HS-5 (cell line): ENCODE data around the gene PPM1N.

ENCODE experiments used
- DNase-seq: peaks from one replicate; pipeline ENCODE4 v3.0.0-alpha.2; 2012; ENCODE audit warnings: low read depth

The PPM1N gene

GRCh38 chr19:45498411-45499195 is at the start of gene PPM1N:
Gene PPM1N (plus strand): TSS chr19:45498443. CDS start chr19:45498473, 30 bp downstream.
- no peak for DNase-seq

- no peak for DNase-seq
Observed at GRCh38 chr19:45448887-45449299, 49.4 kb upstream of the PPM1N start.

- DNase-seq: no peak
Observed at GRCh38 chr19:45450012-45450333, 48.3 kb upstream of the PPM1N start.

GRCh38 chr19:45451131-45451849 is 47.0 kb upstream of the PPM1N start:
- no peak for DNase-seq

DNA sequence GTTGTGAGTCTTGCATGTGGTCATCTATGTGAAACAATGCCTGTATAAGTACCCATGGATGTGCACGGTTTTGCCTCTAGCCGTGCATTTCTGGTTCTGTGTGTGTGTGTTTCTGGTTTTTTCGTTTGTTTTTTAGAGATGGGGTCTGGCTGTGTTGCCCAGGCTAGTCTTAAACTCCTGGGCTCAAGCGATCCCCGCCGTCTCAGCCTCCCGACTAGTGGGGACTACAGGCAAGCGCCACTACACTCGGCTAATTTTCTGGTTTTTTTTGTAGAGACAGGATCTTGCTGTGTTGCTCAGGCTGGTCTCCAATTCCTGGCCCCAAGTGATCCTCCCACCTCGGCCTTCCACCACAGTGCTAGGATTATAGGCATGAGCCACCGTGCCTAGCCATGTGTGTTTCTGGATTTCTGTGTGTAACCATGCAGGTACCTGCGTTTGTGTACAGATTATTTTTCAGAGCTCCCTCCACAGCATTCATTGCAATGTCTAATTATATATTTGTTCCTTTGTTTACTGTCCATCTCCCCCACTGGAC is 46.3 kb upstream of the PPM1N start:
- no peak for DNase-seq

DNA sequence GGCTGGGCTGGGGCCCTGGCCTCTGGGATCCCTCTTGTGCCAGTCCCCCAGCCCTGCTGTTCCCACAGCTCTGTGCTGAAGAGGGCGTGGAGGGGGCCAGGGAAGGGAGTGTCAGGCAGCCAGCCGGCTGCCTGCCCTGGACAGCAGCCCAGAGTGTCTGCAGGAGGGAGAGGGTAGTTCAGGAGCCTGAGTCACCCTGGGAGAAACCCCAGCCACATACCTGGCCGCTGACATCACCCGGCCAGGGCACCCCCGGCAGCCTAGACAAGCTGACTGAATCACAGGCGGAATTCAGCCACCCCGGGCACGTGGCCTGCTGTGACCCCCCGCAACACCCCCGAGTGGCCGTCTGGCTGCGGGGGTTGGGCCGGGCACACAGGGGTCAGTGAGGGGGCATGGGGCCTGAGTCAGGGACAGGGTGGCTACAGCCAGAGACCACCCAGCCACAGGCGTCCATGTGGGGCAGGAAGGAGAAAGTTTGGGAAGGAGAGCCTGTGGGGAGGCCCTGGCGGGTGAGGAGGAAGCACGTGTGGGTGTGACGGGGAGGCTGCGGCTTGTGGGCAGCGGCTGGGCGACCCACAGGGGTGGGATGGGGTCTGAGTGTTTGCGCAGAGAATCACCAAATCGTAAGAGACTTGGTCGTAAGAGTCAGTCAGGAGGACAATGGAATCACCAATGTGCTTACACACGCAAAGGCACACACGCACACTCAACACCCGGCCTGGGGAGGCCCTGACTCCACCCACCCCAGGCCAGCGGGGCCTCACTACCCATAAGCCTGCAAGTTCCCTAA is 42.3 kb upstream of the PPM1N start:
- DNase-seq: peak; percentile 95

GRCh38 chr19:45456500-45456815 is 41.8 kb upstream of the PPM1N start:
- no peak for DNase-seq

DNA sequence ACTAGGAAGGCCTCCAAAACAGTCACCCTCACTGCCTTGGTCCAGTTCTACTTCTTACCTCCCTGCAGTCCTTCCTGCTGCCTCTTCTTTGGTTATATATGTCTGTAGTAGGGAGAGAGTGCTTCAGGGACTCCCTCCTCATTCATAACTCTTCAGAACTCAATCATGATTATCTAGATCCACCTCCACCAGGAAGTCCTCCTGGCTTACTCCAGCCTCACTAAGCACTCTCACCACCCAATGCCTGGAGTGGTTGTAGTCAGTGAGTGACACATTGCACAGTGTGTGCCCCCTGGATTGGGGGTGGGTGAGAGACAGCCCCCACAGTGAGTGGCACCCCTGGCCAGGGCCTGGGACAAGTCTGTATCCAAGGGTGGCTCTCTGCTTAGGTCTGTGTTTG is 40.5 kb upstream of the PPM1N start:
- DNase-seq: no peak

DNA sequence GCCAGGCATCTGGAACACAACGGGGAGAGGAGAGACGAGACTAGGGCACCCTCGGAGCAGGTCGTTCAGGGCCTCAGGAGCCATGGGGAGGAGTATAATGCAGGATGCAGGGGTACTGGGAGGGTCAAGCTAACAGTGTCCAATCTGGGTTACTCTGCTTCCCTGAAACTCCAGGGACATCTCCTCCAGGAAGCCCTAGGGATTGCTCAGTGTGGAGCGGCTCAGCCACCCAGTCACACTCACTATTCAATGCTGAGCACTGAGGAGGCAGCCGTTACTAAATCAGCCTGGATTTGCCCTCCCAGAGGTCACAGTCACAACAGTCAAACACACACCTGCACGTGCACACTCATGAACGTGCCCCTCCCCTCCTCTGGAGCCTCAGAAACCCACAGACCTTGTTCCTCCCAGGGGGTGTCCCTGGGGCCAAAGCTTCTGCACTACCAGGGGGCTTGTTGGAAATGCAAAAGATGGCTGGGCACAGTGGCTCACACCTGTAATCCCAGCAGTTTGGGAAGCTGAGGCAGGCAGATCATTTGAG is 37.4 kb upstream of the PPM1N start:
- no peak for DNase-seq

DNA sequence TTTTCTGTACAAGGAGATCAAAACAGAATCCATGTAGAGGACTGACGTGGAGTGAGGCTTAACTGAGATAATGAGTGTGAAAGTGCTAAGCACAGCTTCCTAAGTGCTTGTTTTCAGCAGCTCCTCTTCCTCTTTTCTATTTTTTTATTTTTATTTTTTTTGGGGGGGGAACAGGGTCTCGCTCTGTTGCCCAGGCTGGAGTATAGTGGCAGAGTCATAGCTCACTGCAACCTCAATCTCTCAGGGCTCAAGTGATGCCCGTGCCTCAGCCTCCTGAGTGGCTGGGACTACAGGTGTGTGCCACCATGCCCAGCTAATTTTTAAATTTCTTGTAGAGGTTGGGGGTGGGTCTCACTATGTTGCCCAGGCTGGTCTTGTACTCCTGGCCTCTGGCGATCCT is 36.1 kb upstream of the PPM1N start:
- no peak for DNase-seq

GRCh38 chr19:45463241-45463640 is 35.0 kb upstream of the PPM1N start:
- DNase-seq: no peak

DNA sequence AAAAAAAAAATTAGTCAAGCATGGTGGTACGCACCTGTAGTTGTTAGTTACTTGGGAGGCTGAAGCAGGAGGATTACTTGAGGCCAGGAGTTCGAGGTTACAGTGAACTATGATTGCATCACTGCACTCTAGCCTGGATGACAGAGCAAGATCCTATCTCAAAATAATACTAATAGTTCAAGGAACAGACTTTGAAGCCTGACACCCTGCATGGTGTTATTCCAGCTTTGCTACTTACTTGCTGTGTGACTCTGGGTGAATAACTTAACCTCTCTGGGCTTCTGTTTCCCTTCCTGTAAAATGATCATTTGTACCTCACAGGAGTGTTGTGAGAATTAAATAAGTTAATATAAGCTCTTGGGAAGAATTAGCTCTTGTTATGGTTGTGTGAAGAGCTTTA is 34.0 kb upstream of the PPM1N start:
- DNase-seq: no peak

- DNase-seq: no peak
Observed at GRCh38 chr19:45464852-45465441, 33.3 kb upstream of the PPM1N start.

DNA sequence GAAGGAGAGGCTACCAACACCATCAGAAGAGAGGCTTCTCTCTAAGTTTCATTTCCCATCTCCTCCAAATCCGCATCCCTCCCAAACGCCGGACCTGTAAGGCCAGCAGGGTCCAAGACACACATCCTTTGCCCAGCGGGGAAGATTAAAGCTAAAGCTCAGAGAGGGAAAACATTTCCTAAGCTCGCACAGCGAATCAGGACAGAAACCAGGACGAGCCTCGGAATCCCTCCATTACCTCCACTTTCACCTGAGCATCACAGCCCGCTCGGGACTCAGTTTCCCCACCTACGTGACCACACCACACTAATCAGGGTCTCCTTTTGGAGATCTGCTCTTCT is 31.2 kb upstream of the PPM1N start:
- no peak for DNase-seq

- DNase-seq: peak; percentile 85
Observed at GRCh38 chr19:45467456-45468158, 30.6 kb upstream of the PPM1N start, which contains the start of gene FOSB. Gene FOSB (plus strand): TSS chr19:45467996. CDS start chr19:45468587, 591 bp downstream.

DNA sequence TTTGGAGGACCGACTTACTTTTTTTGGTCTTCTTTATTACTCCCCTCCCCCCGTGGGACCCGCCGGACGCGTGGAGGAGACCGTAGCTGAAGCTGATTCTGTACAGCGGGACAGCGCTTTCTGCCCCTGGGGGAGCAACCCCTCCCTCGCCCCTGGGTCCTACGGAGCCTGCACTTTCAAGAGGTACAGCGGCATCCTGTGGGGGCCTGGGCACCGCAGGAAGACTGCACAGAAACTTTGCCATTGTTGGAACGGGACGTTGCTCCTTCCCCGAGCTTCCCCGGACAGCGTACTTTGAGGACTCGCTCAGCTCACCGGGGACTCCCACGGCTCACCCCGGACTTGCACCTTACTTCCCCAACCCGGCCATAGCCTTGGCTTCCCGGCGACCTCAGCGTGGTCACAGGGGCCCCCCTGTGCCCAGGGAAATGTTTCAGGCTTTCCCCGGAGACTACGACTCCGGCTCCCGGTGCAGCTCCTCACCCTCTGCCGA is 30.0 kb upstream of the PPM1N start:
- no peak for DNase-seq

DNA sequence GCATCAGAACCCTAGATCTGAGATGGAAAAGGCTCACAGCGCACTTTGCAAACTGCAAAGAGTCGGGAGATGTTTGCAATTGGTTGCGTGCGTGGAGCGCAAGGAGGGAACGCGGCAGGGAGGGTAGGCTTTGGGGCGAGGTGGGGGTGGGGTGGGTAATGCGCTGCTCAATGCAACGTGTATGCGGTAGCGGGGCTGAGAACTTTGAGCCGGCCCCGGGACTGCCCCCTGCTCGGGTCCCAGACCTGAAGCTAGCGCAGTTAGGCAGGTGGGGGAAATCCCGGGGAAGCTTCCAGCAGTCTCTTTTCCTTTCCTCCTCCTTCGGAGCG is 29.5 kb upstream of the PPM1N start:
- DNase-seq: no peak

GRCh38 chr19:45469132-45469944 is 28.9 kb upstream of the PPM1N start:
- DNase-seq: peak; percentile 77

DNA sequence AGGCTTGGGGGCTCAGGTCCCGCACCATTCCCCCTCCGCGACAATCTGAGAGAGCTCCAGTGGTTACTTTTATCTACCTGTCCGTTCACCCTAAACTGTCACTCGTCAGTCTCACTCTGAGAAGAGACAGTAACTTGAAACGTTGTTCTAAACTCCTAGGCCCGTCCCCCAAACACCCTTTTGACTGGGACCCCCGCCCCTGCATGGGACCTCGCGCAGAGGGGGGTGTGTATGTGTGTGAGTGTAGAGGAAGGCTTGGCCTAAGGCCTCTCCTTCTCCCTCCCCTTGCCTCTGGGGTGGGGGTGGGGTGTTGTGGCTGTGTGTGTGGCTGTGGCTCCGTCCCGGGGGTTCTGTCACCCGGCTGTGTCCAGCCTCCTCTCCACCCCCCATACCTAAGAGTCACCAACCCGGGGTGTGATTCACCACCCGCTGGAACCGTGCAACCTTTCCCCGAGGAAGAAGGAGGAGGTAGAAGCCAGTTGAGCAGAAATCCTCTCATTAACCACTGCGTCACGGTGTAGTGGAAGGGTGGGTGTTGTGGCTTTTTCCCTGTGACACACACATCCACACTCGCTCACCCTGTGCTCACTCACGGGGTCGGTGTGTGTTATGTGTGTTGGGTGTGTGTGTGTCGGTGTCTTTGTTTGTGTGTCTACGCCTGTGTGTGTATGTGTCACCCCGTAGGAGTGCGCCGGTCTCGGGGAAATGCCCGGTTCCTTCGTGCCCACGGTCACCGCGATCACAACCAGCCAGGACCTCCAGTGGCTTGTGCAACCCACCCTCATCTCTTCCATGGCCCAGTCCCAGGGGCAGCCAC is 28.1 kb upstream of the PPM1N start:
- DNase-seq: no peak

- no peak for DNase-seq
Observed at GRCh38 chr19:45470762-45471081, 27.5 kb upstream of the PPM1N start.
